ENCODE results near the gene GAREM2.

The GAREM2 gene

GRCh38 chr2:26189123-26189522 lies 16.2 kb downstream of the GAREM2 start:
- no peak for DNase-seq

- DNase-seq: no peak
These were observed 16.9 kb downstream of the GAREM2 start for GRCh38 chr2:26189751-26190150.

- no peak for DNase-seq
These were observed 17.5 kb downstream of the GAREM2 start for GRCh38 chr2:26190369-26190768.

GRCh38 chr2:26191316-26192159 lies 18.6 kb downstream of the GAREM2 start:
- no peak for DNase-seq

GRCh38 chr2:26193578-26194231 lies 20.8 kb downstream of the GAREM2 start:
- no peak for DNase-seq

- no peak for DNase-seq
These were observed 22.4 kb downstream of the GAREM2 start for GRCh38 chr2:26195040-26195984.

- no peak for DNase-seq
These were observed 24.0 kb downstream of the GAREM2 start for GRCh38 chr2:26196683-26197418.

- no peak for DNase-seq
These were observed 24.6 kb downstream of the GAREM2 start for GRCh38 chr2:26197516-26197915.

GRCh38 chr2:26202981-26203490 lies 30.1 kb downstream of the GAREM2 start:
- DNase-seq: no peak

- DNase-seq: no peak
These were observed 31.0 kb downstream of the GAREM2 start for GRCh38 chr2:26203906-26204305.

GRCh38 chr2:26212011-26212410 lies 39.1 kb downstream of the GAREM2 start:
- DNase-seq: no peak

- no peak for DNase-seq
These were observed 41.9 kb downstream of the GAREM2 start for GRCh38 chr2:26214759-26215158.

- DNase-seq: no peak
These were observed 42.9 kb downstream of the GAREM2 start for GRCh38 chr2:26215833-26216232.

GRCh38 chr2:26216587-26216986 lies 43.7 kb downstream of the GAREM2 start:
- DNase-seq: no peak

- no peak for DNase-seq
These were observed 44.8 kb downstream of the GAREM2 start for GRCh38 chr2:26217720-26218119.

GRCh38 chr2:26223018-26223417 lies 50.1 kb downstream of the GAREM2 start:
- DNase-seq: no peak

GRCh38 chr2:26224095-26224494 lies 51.2 kb downstream of the GAREM2 start:
- DNase-seq: no peak

- no peak for DNase-seq
These were observed 56.7 kb downstream of the GAREM2 start for GRCh38 chr2:26229595-26229994.

- no peak for DNase-seq
These were observed 57.9 kb downstream of the GAREM2 start for GRCh38 chr2:26230806-26231205.

- DNase-seq: no peak
These were observed 62.2 kb downstream of the GAREM2 start for GRCh38 chr2:26235089-26235488.

GRCh38 chr2:26237868-26238267 lies 65.0 kb downstream of the GAREM2 start:
- no peak for DNase-seq

- no peak for DNase-seq
These were observed 65.5 kb downstream of the GAREM2 start for GRCh38 chr2:26238311-26238958.

All from SHP77 (cell line).